IMR-90 (cell line): ENCODE results near the gene KBTBD12. TPM values are rescaled to one million over a fixed set of nuclear protein-coding genes. Genes with fewer than 3 reads are reported as not detected.

Source experiments
- ATAC-seq: fragments of 200-7000 bp; cut with Tn5 transposase; 2 replicates; pipeline ENCODE4 v1.9.1; 2020; ENCODE audit warnings: low read depth, mild to moderate bottlenecking, moderate library complexity
- BruUV-seq: library from RNA; stranded (reverse); fragments of 400-500 nt; replicated peaks from 2 replicates; lab custom pipeline; 2021; lab: Mats Ljungman, UMichigan
- CTCF ChIA-PET: fragments of 300-600 bp; formaldehyde crosslinking; extraction: SDS; loops from one replicate; lab custom pipeline; 2021; ENCODE audit warnings: antibody characterized with exemption; lab: Yijun Ruan, JAX
- POLR2A ChIA-PET: fragments of 300-600 bp; sonication (Branson Sonifier 250); formaldehyde crosslinking; loops from one replicate; lab custom pipeline; 2022; ENCODE audit warnings: antibody characterized with exemption; ENCODE audit not compliant: unreplicated experiment; lab: Charles Lee
- DNase-seq: peaks from one replicate; pipeline ENCODE4 v3.0.0; 2013
- H2AFZ ChIP-seq: replicated peaks from 2 replicates; pipeline ENCODE3; 2013; ENCODE audit warnings: low read length, mild to moderate bottlenecking; ENCODE audit not compliant: poor library complexity
- H2AK5ac ChIP-seq: 2 replicates; pipeline ENCODE4 v1.6.1; 2013; ENCODE audit warnings: low read depth, low read length, inconsistent platforms
- H2AK9ac ChIP-seq: replicated peaks from 2 replicates; pipeline ENCODE3; 2013; ENCODE audit warnings: mild to moderate bottlenecking, low read depth, low read length, moderate library complexity; ENCODE audit not compliant: poor library complexity
- H2BK120ac ChIP-seq: 2 replicates; pipeline ENCODE4 v1.6.1; 2013; ENCODE audit warnings: low read depth, low read length, inconsistent platforms
- H2BK15ac ChIP-seq: 3 replicates; pipeline ENCODE4 v1.6.1; 2013; ENCODE audit warnings: low read depth, low read length, inconsistent platforms
- H2BK20ac ChIP-seq: 2 replicates; pipeline ENCODE4 v1.6.1; 2013; ENCODE audit warnings: low read depth, mild to moderate bottlenecking, inconsistent platforms, low read length, moderate library complexity
- H2BK5ac ChIP-seq: 2 replicates; pipeline ENCODE4 v1.6.1; 2013; ENCODE audit warnings: mild to moderate bottlenecking, low read depth, low read length, inconsistent platforms; ENCODE audit not compliant: poor library complexity, severe bottlenecking
- H3K14ac ChIP-seq: replicated peaks from 2 replicates; pipeline ENCODE4 v1.6.1; 2013; ENCODE audit warnings: low read depth, low read length, inconsistent platforms
- H3K18ac ChIP-seq: 2 replicates; pipeline ENCODE4 v1.6.1; 2013; ENCODE audit warnings: low read depth, low read length, control low read depth
- H3K23ac ChIP-seq: 2 replicates; pipeline ENCODE4 v1.6.1; 2013; ENCODE audit warnings: low read depth, low read length, inconsistent platforms
- H3K27ac ChIP-seq: 2 replicates; pipeline ENCODE4 v1.5.1; 2013; ENCODE audit warnings: mild to moderate bottlenecking, control low read depth, low read length; ENCODE audit not compliant: insufficient read depth
- H3K27me3 ChIP-seq: 2 replicates; pipeline ENCODE4 v1.6.1; 2013; ENCODE audit warnings: low read length; ENCODE audit not compliant: control insufficient read depth, insufficient read depth
- H3K36me3 ChIP-seq: 2 replicates; pipeline ENCODE4 v1.6.1; 2013; ENCODE audit warnings: low read length, mixed read lengths; ENCODE audit not compliant: control insufficient read depth, insufficient read depth
- H3K4ac ChIP-seq: 2 replicates; pipeline ENCODE4 v1.6.1; 2013; ENCODE audit warnings: low read depth, low read length, inconsistent platforms
- H3K4me1 ChIP-seq: 2 replicates; pipeline ENCODE4 v1.6.1; 2013; ENCODE audit warnings: low read length, mixed read lengths; ENCODE audit not compliant: control insufficient read depth, insufficient read depth
- H3K4me2 ChIP-seq: 2 replicates; pipeline ENCODE4 v1.6.1; 2013; ENCODE audit warnings: low read depth, mild to moderate bottlenecking, control low read depth, low read length, moderate library complexity
- H3K4me3 ChIP-seq: 2 replicates; pipeline ENCODE4 v1.5.1; 2013; ENCODE audit warnings: low read depth, mild to moderate bottlenecking, control low read depth, low read length, moderate library complexity; ENCODE audit not compliant: insufficient read depth
- H3K56ac ChIP-seq: 2 replicates; pipeline ENCODE4 v1.6.1; 2013; ENCODE audit warnings: low read length, inconsistent platforms; ENCODE audit not compliant: insufficient read depth; ENCODE audit errors: extremely low read depth
- H3K79me1 ChIP-seq, 2 experiments: 2 replicates each; pipeline ENCODE4 v1.6.1; 2013; ENCODE audit warnings: low read length in 2 of 2, inconsistent platforms in 1 of 2, low read depth in 1 of 2
- H3K9ac ChIP-seq: 2 replicates; pipeline ENCODE4 v1.6.1; 2013; ENCODE audit warnings: low read depth, low read length, control low read depth
- H3K9me1 ChIP-seq: 2 replicates; pipeline ENCODE4 v1.6.1; 2013; ENCODE audit warnings: low read length, inconsistent platforms; ENCODE audit not compliant: insufficient read depth
- H3K9me3 ChIP-seq: 2 replicates; pipeline ENCODE4 v1.6.1; 2013; ENCODE audit warnings: low read length; ENCODE audit not compliant: control insufficient read depth, insufficient read depth
- H4K20me1 ChIP-seq: 2 replicates; pipeline ENCODE4 v1.6.1; 2013; ENCODE audit warnings: low read length, inconsistent platforms; ENCODE audit not compliant: insufficient read depth
- H4K5ac ChIP-seq: 2 replicates; pipeline ENCODE4 v1.6.1; 2013; ENCODE audit warnings: mild to moderate bottlenecking, low read depth, low read length, control low read depth
- H4K8ac ChIP-seq, 2 experiments: 2 replicates each; pipeline ENCODE4 v1.6.1; 2013; ENCODE audit warnings: low read depth in 2 of 2, low read length in 2 of 2, control low read depth in 1 of 2, inconsistent platforms in 1 of 2
- H4K91ac ChIP-seq: 2 replicates; pipeline ENCODE4 v1.6.1; 2013; ENCODE audit warnings: low read depth, low read length, inconsistent platforms; ENCODE audit not compliant: insufficient read depth
- CEBPB ChIP-seq: IDR thresholded peaks from 2 replicates; pipeline ENCODE4 v1.6.1; 2012; ENCODE audit warnings: low read depth, low read length, improper control_type of control experiment
- RFX5 ChIP-seq: IDR thresholded peaks from 2 replicates; pipeline ENCODE4 v1.8.0; 2012; ENCODE audit warnings: low read depth, mild to moderate bottlenecking, low read length, moderate library complexity
- WGBS, 2 experiments: methylation state at CpG; one replicate each; pipeline versions ENCODE4 v1.1.5 to v1.1.7; 2013; ENCODE audit warnings: missing lambda C conversion rate in 2 of 2; ENCODE audit not compliant: insufficient read length in 1 of 2; ENCODE audit errors: extremely low coverage in 2 of 2; 5-methylcytosine and 5-hydroxymethylcytosine counted together
- dilution Hi-C: fragments of 300-500 bp; cut with HindIII; formaldehyde crosslinking; loops from one replicate; pipeline ENCODE4 v1.14.3; 2018; ENCODE audit warnings: low sequenced_read_pairs; ENCODE audit not compliant: unreplicated experiment
- in situ Hi-C: fragments of 300-500 bp; cut with MboI; formaldehyde crosslinking; loops from 3 replicates; pipeline ENCODE4 v1.14.3; 2019; ENCODE audit warnings: low sequenced_read_pairs, inconsistent platforms, mixed read lengths
- intact Hi-C: fragments of 100-400 bp; cut with micrococcal nuclease; formaldehyde crosslinking; loops from 2 replicates; pipeline ENCODE4 v1.10.0; 2022
- polyA plus RNA-seq, 3 experiments: library from polyadenylated mRNA; depleted of rRNA; stranded (reverse); fragments of >200 nt; gene quantifications; 2 replicates each; pipeline ENCODE4 v1.2.3, GENCODE V29; 2012; ENCODE audit warnings: low replicate concordance in 1 of 3
- total RNA-seq: library from RNA; depleted of rRNA; stranded (reverse); fragments of >200 nt; gene quantifications from 2 replicates; pipeline ENCODE4 v1.2.3, GENCODE V29; 2012

Gene KBTBD12
- total and polyA plus RNA-seq, 2 of the 4 experiments (the other 2 are of a cell fraction): not detected

DNA sequence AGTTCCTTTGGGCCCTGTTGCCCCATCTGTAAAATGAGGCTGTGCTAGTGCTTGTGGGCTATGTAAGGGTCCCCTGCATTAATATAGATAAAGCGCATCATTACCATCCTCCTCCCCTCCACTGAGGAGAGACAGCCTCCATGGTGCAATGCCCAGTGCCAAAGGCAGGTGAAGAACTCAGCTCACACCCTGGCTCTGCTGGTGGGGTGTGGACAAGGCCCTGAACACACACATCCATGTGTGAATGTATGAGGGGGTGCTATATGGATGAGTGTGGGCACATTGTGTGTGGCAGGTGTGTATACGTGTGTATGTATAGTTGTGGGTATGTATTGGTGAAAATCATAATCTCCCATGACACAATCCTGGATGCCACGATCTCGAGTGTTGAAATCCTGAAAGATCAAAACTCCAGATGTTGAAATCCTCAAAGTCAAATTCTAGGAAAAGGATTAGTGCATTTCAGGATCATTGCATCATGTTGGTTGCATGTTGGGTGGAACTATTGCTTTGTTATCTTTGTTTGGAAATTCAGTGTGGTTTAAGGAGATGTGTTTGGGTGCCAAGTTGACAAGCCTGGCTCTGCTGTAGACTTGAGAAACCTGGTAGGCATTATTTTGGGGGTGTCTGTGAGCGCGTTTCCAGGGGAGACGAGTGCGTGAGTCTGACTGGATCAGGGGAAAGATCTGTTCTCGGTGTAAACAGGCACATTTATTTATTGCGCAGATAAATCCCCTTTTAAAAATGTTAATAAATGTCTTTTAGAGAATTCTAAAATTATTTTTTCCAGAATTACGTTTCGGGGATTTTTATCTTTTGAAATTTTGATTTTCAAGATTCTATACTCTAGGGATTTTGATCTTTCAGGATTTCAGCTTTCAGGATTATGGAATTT is 95.2 kb downstream of the KBTBD12 start:
- intact Hi-C loops: no loop called here

More for the DNA sequence above, 95.2 kb downstream of the KBTBD12 start:
- Histone ChIP-seq H2BK15ac (no peak overlapping the region), H2BK120ac (no peak overlapping the region), H3K23ac (no peak overlapping the region), H2BK5ac (no peak overlapping the region), H3K4ac (no peak overlapping the region; the same call in 1 of the 2 replicates), H2BK20ac (no peak overlapping the region), H4K5ac (no peak overlapping the region), H3K9ac (no peak overlapping the region), H3K36me3 (no peaks in the 10 kb centered on the region), H3K4me3 (no peak overlapping the region), H3K4me2 (no peak overlapping the region), H3K56ac (no peak overlapping the region), H3K9me1 (peaks cover 3% of the 10 kb centered on the region; the same call in 1 of the 2 replicates), H3K14ac (no peak overlapping the region), H3K9me3 (no peaks in the 10 kb centered on the region), H3K27me3 (peaks cover 21% of the 10 kb centered on the region), H2AK5ac (no peak overlapping the region), H3K4me1 (peaks cover 2% of the 10 kb centered on the region; the same call in 1 of the 2 replicates), H3K79me1 (no peaks in the 10 kb centered on the region), H4K20me1 (no peaks in the 10 kb centered on the region), H4K91ac (no peak overlapping the region), H4K8ac (no peak overlapping the region), H2AK9ac (no peak overlapping the region), H3K18ac (no peak overlapping the region), H3K27ac (no peak overlapping the region), H2AFZ (no peak overlapping the region)
- CTCF ChIA-PET: no interaction called here
- in situ Hi-C loops: no loop called here
- POLR2A ChIA-PET: no interaction called here
- ATAC-seq (no peak), DNase-seq (peak; percentile 50)
- TF ChIP-seq CEBPB (peak; percentile 86), RFX5 (no peak)
- no CpG with 5 or more reads among the region's 12 CpGs for WGBS, 2 experiments
- dilution Hi-C loops: no loop called here
- BruUV-seq: no TSS peak
